Measurements from ENCODE around the gene USP12.
"Not testable (repeated sequence)": the region's sequence is repeated elsewhere in the genome, so short reads cannot be mapped to it uniquely, and the experiment has no call there.

Gene USP12

DNA sequence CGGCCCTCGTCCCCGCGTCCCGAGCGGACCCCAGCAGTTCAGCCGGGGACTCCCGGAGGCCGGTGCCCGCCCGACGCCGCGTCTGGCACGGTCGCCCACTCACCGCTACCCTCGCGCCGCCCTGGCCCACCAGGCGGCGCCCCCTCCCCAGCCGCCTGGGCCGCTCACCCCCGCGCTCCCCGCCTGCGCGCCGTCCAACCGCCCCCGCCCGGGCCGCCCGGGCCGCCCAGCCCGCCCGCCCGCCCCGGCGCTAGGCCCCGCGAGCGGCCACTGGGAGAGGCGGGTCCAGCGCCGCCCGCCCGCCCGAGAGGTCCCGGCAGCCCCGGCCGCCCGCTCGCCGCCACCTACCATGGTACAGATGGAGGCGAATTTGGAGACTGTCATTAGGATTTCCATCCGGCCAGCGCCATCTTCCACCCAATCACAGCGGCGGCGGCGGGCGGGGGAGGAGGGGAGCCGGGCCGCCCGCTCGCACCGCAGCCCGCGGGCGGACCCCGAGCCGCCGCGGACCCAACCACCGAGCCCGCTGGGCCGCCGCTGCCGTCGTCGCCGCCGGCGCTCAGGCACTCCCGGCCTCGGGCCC is at the start of gene USP12:
USP12 (minus strand) TSS at position 568 of the 583 bp plus-strand sequence; CDS start at position 396, 172 bp downstream.
- TF ChIP-seq ZNF274 (IDR thresholded peaks at IDR 0.05; ENCODE audit: low read depth, low read length) = no peak

GRCh38 chr13:27219611-27220010 is 48.0 kb upstream of the USP12 start:
- no peak for TF ChIP-seq ZNF274 (IDR thresholded peaks at IDR 0.05; ENCODE audit: low read depth, low read length)
- H3K4me3 ChIP-seq (ENCODE audit: low read length) = no peak overlapping the region

More for the DNA sequence above, at the start of gene USP12:
- H3K4me3 ChIP-seq (ENCODE audit: low read length) = peak within 1 kb of the TSS; percentile 79

DNA sequence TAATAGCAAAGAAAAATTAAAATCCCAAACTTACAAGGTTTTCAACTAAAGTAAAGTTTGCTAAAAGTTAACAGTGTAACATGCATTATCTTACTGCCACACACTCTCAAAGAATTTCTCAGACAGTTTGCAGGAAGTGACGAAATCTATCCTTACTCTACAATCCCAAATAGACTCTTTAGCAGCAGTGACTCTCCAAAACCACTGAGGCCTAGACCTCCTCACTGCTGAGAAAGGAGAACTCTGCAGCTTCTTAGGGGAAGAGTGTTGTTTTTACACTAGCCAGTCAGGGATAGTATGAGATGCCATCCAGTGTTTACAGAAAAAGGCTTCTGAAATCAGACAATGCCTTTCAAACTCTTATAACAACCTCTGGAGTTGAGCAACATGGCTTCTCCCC is 47.2 kb upstream of the USP12 start:
- H3K4me3 ChIP-seq (ENCODE audit: low read length) = not testable (repeated sequence)

DNA sequence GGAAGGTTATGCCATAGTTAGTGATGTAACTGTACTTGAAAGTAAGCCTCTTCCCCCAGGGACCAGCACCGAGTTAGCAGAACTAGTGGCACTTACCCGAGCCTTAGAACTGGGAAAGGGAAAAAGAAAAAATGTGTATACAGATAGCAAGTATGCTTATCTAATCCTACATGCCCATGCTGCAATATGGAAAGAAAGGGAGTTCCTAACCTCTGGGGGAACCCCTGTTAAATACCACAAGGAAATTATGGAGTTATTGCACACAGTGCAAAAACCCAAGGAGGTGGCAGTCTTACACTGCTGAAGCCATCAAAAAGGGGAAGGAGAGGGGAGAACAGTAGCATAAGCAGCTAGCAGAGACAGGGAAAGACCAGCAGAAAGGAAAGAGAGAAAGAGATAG is 46.2 kb upstream of the USP12 start:
- not testable (repeated sequence) for H3K4me3 ChIP-seq (ENCODE audit: low read length)

DNA sequence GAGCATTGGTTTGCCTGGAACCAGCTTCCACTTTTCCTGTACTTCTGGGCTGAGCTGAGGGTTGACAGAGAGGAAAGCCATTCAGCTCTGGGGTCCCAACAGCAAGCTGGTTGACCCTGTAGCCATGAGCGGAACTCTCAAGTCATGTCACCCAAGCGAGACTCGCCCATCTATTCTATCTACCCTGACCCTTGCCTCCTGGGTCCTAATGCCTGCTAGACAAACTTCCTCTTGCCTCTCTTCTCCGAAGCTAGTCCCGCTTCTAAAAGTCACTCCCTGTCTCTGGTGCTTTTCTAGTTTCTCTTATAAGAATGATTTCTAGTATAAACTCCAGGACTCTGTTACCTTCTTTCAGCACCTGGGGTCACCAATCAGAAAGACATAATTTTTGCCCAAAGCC is 41.8 kb upstream of the USP12 start:
- not testable (repeated sequence) for H3K4me3 ChIP-seq (ENCODE audit: low read length)

GRCh38 chr13:27211771-27212364 is 40.3 kb upstream of the USP12 start:
- TF ChIP-seq ZNF274 (IDR thresholded peaks at IDR 0.05; ENCODE audit: low read depth, low read length) = no peak
- no peak overlapping the region for H3K4me3 ChIP-seq (ENCODE audit: low read length)

- H3K4me3 ChIP-seq (ENCODE audit: low read length) = no peak overlapping the region
These were observed 39.7 kb upstream of the USP12 start for GRCh38 chr13:27211271-27211670.

GRCh38 chr13:27208514-27208913 is 36.9 kb upstream of the USP12 start:
- no peak overlapping the region for H3K4me3 ChIP-seq (ENCODE audit: low read length)
- no peak for TF ChIP-seq ZNF274 (IDR thresholded peaks at IDR 0.05; ENCODE audit: low read depth, low read length)

More at GRCh38 chr13:27211271-27211670, 39.7 kb upstream of the USP12 start:
- TF ChIP-seq ZNF274 (IDR thresholded peaks at IDR 0.05; ENCODE audit: low read depth, low read length) = no peak

GRCh38 chr13:27203854-27204253 is 32.2 kb upstream of the USP12 start:
- H3K4me3 ChIP-seq (ENCODE audit: low read length) = no peak overlapping the region
- no peak for TF ChIP-seq ZNF274 (IDR thresholded peaks at IDR 0.05; ENCODE audit: low read depth, low read length)

DNA sequence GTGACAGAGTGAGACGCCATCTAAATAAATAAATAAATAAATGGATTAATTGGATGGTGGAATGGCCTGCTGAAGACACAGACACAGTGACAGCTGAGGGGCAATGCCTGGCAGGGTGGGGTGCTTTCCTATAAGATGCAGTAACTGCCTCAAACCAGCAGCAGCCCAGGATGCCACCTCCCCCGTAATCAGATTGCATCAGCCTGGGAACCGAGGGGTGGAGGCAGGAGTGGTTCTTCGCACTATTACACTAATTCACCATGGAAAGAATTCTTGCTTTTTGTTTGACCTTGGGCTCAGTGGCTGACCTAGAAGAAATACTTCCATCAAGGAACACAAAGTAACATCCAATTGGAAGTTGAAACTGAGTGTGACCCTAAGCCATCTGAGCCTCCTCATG is 31.6 kb upstream of the USP12 start:
- TF ChIP-seq ZNF274 (IDR thresholded peaks at IDR 0.05; ENCODE audit: low read depth, low read length) = no peak

GRCh38 chr13:27201661-27202060 is 30.1 kb upstream of the USP12 start:
- TF ChIP-seq ZNF274 (IDR thresholded peaks at IDR 0.05; ENCODE audit: low read depth, low read length) = no peak
- H3K4me3 ChIP-seq (ENCODE audit: low read length) = no peak overlapping the region

More for the DNA sequence above, 31.6 kb upstream of the USP12 start:
- no peak overlapping the region for H3K4me3 ChIP-seq (ENCODE audit: low read length)

DNA sequence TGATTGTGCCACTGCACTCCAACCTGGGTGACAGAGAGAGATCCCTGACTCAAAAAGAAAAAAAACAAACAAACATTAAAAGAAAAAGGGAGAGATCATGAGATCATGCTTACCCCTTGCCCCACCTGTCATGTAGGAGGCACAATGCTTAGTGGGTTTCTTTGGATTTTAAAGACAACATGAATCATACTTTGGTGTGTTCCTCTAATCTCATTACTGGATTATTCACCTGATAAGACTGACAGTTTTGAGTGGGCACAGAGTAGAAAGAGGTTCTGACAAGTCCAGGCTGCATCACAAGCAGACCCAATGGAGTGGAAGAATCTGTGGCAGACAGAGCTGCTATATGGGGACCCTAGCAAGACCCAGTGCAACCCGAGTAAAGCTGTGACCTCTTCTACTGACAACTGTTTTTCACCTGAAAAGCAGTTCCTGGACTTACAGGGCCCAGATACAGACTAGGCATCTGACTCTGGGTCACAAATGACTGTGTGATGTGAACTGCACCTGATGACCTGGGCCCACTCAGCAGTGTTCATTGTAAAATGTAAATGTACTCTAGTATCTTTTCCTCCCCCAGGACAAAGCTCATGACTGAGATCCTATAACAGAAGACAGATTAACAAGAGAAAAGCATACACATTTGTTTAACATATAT is 28.9 kb upstream of the USP12 start:
- TF ChIP-seq ZNF274 (IDR thresholded peaks at IDR 0.05; ENCODE audit: low read depth, low read length) = no peak
- no peak overlapping the region for H3K4me3 ChIP-seq (ENCODE audit: low read length)

DNA sequence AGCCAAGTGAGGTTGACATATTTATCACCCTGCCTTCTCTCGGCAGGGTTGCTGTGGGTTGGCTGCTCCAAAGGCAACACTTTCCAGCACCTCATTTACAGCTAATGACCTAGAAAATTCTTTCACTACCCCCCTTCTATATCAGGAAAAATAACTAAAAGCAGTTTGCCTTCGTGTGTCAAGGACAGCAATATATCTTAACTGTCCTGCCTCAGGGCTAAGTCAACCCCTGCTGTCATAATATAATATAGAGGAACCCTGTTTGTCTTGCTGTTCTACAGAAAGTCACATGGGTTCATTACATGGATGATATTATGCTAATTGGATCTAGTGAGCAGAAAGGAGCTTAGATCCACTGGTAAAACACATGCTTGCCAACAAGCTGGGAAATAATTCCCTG is 28.1 kb upstream of the USP12 start:
- no peak for TF ChIP-seq ZNF274 (IDR thresholded peaks at IDR 0.05; ENCODE audit: low read depth, low read length)
- no peak overlapping the region for H3K4me3 ChIP-seq (ENCODE audit: low read length)

DNA sequence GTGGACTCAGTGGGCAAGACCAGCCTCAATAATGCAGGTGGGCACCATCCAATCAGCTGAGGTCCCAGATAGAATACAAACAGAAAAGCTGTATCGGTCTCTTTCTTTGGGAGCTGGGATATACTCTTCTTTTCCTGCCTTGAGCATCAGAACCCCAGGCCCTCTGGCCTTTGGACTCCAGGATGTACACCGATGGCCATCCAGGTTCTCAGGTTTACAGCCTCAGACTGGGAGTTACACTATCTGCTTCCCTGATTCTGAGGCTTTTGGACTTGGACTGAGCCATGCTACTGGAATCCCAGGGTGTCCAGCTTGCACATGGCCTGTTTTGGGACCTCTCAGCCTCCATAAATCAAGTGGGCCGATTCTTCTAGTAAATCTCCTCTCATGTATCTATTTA is 27.6 kb upstream of the USP12 start:
- TF ChIP-seq ZNF274 (IDR thresholded peaks at IDR 0.05; ENCODE audit: low read depth, low read length) = no peak
- no peak overlapping the region for H3K4me3 ChIP-seq (ENCODE audit: low read length)

DNA sequence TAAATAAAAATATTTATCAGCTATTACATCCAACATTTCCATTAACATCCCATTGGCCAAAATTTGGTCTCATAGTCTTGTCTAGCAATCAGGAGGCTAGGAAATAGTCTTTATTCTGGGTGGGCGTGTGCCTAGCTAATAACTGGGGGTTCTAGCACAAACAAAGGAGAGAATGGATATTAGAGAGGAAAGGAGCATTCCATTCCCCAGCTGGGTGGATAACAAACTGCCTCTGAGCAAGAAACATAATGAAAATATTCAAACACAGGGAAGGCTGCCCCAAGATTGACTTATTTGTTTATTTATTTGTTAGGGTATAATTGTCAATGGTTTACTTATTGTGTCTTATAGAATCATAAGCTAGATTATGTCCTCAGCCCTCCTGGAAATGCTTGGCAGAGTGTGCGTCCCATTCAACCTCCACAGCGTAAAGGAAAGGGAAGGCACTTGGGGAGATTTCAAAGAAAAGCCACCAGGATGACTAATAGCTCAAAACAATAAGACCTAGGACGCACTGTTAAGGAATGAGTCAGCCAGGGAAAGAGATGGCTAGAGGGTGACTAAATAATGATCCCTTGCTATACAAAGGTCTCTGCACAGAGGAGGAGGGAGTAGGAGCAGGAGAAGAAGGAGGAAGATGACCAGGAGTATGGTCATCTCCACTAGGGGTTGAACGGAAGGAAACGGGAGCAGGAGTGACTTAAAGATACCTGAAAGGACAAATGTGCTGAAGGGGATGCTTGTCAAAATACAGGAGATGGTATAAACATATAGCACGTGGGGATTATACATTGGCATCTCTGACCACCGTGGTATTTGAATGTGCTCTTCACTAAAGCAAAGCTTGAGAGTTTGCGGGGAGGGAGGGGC is 23.5 kb upstream of the USP12 start:
- no peak overlapping the region for H3K4me3 ChIP-seq (ENCODE audit: low read length)
- no peak for TF ChIP-seq ZNF274 (IDR thresholded peaks at IDR 0.05; ENCODE audit: low read depth, low read length)
